ENCODE results near the gene GASK1A.
"Not testable (repeated sequence)": the region's sequence is repeated elsewhere in the genome, so short reads cannot be mapped to it uniquely, and the experiment has no call there.

The GASK1A gene

DNA sequence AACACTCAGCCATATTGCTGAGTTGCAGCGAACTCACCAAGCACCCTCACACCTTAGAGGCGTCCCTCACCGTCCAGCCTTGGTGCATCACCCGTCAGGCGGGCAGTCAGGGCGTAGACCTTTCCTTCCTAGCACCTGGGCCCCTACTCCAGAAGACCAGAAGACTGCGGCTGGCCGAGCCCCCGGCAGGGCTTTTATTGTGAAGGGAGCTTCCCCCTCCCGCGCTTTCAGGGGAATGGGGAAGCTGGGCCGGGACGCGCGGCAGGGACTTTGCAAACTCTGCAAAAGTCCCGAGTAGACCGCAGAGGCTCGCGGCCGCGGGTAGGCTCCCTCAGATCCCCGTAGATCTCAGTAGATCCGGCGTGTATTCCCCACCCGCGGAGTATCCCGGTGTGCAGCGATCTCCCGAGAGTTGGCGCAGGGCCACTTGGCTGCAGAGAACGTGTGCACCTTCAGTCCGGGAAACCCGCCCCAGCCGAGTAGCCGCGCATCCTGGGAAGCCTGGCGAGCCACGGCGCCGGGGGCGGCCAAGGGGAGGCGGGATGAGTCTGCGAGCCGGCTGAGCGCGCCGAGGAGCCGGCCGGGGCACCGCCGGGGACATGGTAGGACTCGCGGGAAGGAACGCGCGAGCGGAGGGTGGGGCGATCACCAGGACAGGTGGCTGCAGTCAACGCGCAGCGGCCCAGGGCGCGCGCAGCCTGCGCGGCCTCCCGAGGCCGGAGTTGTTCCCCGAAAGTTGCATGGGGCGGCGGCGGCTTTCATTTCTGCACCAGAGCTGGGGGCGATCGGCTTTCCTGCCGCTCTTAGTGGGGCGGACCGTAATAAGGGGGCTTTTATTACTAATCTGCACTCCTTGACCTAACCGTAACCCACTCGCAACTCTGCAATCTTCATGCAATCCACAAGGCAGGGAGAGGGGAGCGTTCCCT is at the start of gene GASK1A:
TSS of gene GASK1A (plus strand) at position 268 of the 929 bp plus-strand sequence. CDS start at position 600, 332 bp downstream.
- DNase-seq: peak; percentile 7

DNA sequence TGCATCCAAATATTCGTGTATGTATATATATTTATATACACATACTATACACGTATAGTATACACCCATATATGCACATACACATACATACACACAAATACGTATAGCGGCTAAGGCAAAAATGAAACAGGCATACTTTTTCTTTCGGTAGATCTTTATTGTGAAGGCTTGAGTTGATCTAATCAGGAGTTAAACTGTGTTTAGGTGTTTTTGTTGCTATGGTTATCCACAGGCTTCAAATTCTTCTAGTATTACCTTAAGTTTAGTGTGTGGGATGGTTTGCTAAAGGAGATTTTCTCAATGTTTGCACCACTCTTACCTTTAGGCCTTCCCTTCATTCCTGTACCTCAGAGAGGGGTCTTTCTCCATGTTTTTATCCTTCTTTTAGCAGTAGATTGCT is 45.0 kb upstream of the GASK1A start:
- DNase-seq: no peak

DNA sequence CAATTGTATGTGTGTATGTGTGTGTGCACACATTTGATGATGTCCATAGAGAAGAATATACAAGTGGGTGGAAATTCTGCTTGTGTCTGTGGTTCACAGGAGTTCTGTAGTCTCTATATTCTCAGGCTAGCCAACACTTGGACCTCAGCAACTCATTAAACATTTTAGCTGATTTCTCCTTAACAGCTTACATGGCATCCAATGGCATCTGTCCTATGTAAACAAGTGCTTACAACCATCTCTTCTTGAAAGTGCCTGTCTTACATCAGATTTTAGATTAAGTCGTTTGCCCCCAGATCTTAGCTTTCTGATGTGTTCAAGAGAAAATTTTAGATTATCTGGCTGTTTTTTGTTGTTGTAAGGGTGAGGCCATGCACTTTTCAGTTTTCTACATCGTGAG is 44.2 kb upstream of the GASK1A start:
- DNase-seq: no peak

DNA sequence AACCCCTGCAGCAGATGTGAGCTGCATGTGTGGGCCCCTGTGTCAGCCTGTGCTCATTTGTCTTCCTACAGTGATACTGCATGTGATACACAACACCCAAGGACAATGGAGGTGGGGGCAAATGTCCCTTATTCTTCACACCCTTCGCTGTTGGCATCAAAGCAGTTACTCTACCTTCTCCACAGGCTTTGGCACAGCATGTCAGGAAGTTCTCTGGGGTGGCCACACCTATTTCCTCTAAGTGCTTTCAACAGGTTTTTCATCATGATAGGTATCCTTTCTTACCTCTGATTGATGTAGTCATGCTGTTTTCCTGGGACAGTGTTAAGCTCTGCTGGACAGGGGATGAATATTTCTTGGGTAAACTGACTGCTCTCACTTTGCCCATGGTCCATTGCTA is 43.6 kb upstream of the GASK1A start:
- DNase-seq: no peak

DNA sequence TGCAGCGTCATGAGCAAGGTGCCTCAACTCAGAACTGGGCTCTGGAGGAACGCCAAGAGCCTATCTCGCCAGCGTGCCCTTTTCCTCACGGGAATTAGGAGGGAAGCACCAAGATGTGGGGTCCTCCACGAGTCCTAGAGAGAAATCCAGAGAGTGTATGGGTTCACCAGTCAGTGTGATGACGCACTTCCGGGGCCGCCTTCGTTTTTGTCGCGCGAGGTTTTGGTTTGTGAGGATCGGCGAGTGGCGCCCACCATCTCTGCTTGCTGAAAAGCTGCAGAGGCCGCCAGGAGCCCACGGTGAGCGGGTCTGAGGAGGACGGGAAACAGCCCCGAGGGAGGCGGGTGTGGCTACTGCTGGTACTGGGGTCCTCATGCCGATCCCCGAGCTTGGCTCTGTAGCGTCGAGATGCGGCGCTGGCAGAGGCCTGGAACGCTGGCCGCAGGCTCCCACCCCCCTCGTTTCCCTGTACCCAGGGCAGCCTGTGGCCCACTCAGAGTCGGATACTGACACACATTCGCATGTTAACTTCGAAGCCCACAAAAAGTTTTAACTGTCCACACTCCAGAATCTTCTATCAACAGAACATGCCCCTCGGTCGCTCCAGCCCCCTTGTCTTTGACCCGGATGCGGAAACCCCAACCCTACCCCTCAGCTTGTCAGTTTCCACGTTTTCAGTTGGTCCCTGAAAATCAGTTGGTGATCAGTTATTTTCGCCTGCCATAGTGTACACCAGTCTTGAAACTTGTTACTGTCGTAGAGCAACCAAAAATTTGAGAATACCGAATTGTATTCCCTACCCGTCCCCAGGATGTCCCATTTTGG is 42.7 kb upstream of the GASK1A start:
- DNase-seq: no peak

DNA sequence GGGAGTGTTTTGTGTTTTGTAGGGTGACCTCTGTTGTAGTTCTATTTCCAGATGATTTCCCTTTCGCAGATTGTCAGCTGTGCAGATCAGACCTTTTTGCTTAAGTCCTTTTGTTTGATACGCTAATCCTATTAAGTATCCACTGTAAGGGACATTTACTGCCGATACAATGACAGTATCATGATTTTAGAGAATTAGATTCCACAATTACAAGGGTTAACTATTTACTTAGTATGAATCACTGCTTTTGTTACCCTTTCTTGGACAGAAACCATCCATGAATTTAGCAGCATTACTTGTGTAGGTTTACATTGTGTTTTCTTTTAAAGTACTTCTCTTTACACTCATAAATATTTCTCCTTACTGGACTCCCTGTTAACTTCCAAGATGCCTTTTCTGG is 41.8 kb upstream of the GASK1A start:
- DNase-seq: no peak

DNA sequence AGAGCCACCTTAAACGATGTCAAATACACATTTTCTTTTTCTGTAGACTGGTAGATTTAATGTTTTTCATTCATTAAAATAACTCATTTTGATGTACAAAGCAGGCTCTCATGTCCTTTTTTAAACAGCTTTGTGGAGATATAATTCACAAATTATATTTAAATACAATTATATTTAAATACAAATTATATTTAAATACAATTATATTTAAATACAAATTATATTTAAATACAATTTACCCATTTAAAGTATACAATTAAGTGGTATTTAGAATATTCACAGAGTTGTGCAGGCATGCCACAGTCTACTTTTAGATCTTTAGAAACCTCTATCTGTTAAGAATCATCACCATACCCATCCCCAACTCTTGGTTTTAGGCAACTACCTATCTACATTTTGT is 36.4 kb upstream of the GASK1A start:
- DNase-seq: no peak

DNA sequence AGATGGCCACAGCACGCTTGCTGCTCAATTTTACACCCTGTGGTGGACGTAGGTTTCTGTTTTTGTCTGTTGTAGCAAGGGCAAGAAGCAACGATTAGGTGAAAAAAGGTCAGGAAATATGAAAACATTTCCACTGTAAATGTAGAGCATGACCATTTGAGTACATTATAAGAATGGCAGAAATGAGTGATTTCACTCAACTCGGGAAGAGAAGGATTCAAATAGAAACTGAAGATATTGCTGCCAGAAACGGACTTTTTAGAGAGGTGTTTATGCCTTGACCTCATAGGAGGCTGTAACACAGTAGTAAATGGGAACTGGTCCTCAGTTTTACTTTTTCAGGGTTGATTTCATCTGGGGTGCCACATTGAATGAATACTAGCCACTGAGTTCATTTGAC is 33.1 kb upstream of the GASK1A start:
- peak; percentile 68 for DNase-seq

DNA sequence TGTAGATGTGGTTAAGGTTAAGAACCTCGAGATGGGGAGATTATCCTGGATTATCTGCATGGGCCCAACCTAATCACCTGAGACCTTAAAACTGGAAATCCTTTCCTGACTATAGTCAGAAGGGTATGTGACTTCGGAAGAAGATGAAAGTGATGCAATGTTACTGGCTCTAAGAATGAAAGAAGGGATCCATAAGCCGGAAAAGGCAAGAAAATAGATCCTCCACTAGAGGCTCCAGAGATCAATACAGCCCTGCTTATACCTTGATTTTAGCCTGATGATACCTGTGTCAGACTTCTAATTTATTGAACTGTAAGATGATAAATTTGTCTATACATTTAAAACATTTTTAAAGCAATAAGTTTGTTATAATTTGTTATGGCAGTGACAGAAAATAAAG is 21.5 kb upstream of the GASK1A start:
- no peak for DNase-seq

DNA sequence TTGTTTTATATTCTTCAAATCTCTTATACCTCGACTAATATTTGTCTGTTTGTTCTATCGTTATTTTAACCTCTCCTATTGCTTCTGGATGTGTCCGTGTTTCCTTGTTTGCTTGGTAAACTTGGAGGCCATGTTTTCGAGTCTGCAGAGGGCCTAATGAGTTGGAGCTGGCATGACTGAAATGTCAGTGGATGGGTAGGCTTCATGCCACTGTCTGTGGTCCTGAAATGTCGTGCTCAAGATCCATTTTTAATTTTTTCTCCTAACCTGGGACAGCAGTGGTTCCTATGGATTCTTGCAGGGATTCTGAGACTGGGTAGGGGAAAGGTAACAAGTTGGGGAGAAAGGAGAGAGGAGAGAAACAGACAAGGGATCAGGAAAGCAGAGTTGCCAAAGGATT is 18.8 kb upstream of the GASK1A start:
- DNase-seq: no peak

DNA sequence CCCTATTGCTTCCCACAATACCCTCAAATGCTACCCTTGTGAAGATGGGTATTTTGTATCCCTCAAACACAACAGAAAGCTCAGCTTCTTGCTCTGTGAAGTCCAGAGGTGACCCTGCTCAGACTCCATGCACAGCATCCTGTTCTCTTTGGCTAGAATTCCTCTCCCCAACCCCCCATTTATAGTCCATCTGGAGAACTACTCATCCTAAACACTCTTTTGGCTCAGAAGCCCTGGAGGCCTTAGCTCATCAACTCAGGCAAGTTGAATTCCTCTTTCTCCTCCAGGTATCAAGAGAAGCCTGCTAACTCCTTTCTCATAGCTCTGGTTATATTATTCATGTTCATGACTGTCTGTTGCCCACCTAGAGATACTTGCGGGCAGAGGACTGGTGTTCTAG is 18.3 kb upstream of the GASK1A start:
- DNase-seq: no peak

DNA sequence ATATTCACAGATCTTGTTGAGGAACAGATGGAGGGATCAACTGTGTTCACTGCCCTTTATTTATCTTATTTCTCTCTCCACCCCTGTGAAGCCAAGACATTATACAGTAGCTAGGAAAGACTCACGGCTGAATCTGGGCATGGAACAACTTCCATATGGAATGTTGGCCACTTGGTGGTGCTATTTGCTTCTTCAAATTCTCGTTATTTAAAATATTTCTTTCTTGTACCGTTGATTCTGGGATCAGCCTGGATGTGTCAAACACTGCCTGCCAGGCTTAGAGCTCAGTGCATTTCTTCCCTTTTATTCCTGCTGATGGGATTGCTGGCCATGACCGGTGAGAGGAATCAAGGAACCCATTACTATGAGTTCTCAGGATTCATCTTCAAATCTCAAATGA is 17.5 kb upstream of the GASK1A start:
- peak; percentile 14 for DNase-seq

DNA sequence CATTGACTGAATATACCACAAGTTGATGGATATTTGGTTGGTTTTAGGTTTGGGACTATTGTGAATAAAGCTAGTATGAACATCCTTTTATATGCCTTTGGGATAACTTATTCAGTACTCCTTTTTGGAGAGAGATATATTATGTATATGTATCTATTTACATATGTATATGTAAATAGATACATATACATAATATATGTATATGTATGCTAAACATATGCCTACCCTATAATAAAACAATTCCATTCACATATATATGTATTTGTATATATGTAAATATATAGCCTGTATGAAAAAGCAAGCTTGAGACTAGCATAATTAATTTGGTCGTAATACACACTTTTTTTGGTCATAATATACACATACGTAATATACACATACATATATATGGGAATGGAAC is 15.8 kb upstream of the GASK1A start:
- no peak for DNase-seq

DNA sequence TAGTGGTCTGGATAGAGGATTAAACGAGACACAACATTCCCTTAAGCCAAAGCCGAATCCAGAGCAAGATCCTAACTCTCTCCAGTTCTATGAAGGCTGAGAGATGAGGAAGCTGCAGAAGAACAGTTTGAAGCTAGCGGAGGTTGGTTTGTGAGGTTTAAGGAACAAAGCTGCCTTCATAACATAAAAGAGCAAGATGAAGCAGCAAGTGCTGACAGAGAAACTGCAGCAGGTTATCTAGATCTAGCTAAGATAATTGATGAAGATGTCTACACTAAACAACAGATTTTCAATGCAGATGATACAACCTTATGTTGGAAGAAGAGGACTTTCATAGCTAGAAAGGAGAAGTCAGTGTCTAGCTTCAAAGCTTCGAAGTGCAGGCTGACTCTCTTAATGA is 14.8 kb upstream of the GASK1A start:
- DNase-seq: no peak

DNA sequence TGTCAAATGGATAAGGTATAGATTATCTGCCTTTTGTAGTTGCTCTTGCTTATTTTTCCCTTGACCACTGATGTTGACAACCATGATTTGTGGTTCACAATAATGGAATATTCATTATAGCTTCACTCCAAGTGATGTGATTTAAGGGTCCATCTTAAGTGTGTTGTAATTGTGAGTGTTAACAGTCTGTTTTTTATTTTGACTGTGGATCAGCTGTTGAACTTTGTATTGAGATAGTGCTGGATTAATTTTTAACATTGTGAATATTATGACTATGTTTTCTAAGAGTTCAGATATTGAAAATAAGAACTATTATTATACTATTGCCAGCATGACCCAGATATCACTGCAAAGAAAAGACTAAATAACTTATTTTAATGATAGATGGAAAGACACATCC is 8.6 kb upstream of the GASK1A start:
- no peak for DNase-seq

DNA sequence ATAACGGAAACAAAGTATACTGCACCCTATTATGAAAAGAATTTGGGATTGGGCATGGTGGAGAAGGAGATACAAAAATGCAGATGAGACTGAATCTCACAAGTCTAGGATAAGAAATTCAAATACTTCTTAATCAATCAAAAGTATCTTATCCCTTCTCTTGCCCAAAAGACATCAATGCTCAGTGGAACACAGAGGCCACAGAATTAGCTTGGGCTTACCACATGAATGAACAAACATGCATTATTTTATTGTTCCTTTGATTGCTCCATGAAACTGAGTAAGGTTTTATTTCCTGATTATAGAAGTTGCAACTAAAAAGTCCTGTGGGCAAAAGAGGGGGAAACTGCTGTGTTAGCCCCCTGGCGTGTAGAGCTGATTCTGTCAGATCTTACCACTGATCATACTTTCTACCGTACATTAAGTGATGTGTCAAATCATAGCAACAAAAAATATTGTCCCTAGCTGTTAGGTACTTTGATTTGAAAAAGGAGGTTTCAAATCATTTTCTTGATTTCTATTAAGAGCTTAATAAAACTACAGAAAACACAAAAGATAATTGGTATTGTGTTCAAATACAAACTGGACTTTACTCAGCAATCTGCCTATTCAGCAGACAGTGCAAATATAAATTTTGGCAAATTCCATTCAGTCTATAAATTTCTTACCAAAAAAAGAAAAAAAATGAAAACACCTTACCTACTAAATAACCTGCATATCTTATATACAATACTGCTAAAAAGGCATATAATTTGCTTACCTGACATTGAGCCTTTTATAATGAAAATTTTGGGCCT is 7.9 kb upstream of the GASK1A start:
- no peak for DNase-seq

DNA sequence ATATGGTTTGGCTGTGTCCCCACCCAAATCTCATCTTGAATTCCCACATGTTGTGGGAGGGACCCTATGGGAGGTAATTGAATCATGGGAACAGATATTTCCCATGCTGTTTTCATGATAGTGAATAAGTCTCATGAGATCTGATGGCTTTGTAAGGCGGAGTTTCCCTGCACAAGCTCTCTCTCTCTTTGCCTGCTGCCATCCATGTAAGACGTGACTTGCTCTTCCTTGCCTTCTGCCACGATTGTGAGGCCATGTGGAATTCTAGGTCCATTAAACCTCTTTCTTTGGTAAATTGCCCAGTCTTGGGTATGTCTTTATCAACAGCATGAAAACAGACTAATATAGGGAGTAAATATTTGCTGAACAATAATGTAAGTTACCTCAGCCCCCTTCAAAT is 4.2 kb upstream of the GASK1A start:
- not testable (repeated sequence) for DNase-seq

DNA sequence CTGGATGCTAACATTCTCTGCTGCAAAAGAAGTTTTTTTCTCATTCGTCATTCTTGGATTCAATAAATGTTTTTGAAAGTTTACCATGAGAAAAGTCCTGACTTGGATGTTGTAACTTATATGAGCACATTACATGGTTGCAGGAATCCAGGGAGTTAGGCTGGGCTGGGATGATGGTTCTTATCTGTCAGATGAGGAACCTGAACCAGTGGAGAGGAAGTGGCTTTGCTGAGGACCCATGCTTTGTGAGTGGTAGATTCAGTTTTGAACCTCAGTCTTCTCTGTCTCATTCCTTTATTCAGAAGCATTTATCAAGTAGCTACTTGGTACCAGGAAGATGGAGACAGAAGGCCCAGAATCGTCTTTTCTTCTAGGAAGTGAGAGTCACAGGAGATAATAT is 3.7 kb upstream of the GASK1A start:
- no peak for DNase-seq

DNA sequence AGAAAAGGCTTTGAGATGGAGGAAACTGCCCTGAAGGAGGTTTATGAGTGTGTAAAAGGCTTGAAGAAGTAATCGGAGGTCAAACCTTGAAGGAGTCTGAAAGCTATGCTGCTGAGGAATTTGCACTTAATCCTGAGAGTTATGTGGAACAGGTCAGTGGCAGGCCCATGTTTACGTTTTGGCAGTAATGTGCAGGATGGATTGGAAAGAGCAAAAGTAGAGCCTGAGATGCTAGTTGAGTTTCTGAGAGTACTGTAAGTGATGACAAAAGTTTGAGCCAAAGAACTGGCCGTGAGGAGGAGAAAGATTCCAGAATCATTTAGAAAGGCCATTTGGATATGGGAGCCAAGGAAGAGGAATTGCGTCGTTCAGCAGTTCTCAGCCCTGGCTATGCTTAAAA is 3.2 kb upstream of the GASK1A start:
- no peak for DNase-seq

DNA sequence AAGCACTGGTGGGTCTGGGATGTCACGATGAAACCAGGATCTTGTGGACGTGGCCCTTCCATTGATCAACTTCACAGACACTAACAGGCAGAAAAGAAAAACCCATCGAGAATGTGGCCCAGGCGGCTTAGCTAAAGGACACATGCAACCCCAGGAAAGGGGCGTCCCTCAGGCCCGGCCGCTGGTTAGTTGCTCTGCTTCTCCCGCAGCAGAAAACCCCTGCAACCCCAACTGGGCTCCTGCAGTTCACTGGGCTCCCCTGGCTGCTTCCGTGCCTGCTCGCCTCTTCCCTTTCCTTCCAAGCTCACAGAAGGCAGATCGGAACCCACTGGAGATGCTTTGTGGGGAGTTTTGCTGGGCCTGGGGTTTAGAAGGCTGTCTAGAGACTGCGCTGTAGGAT is 1.1 kb downstream of the GASK1A start:
- no peak for DNase-seq

DNA sequence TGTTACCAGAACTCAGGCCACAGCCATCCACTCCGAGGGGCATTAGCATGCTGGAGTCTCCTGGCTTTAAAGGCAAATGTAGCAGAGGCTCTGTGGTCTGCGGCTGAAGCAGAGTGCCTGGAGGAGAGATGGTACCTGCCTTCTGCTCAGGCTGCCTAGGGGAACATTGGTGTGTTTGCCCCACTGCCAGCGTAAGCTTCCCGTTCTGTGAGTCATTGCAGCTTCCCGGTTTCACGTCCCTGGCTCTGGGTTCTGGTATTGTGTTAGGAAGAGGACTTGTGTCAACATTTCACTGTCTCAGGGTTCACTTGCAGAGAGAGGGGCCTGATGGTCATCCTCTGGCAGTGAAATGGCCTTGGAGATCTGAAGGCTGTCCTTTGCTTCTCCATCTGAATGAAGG is 1.8 kb downstream of the GASK1A start:
- no peak for DNase-seq

DNA sequence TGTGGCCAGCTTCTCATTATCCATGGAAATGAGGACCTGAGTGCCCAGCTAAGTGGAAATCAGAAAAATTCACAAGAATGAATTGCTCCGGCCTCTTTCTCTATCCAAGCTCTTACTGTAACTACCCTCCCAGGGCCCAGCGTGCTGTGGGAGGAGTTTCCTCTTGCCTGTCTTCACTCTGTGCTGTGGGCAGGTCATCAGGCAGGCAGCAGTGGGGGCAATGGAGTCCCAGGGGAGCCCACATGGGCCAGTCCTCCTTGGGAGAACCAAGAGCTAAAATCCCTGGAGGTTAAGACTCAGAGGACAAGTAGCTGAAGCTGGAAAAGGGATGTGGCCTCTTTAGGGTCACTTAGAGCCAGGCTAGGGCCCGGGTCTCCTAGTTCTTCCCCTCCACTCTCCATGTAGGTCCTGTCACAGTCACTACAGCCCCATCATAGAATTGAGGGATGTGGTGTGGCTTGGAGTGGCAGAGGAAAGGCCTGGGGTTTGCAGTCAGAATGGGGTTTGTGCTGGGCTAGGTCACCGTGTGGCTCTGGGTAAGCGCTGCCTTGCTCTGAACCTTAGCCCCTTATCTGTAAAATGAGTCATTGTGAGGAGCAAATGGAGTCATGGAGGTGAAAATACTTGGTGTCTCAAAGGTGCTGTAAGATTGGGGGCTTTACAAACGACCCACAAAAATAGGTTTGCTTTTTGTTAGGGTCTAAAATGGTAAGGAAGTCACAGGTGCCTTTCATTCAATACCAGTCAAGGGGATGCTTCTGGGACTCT is 3.7 kb downstream of the GASK1A start:
- DNase-seq: no peak

DNA sequence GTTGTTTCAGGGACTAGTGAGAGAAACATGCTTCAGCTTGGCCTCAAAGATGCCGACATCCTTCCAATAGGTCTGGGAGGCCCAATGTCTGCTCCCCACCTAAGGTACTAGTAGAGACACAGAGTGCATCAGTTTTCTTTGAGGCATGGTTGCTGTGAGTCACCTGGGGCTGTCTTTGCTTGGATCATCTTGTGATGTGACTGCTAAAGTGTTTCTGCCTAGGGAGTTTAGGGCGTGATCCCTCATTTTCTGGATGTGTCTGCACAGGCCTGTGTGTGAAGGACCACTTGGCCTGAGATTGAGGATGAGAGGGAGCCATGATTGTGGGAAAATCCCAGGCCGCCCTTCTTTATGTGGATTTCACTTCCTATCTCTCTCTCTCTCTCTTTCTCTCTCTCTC is 4.8 kb downstream of the GASK1A start:
- no peak for DNase-seq

Data from activated CD4-positive, alpha-beta T cell treated with anti-CD3 and anti-CD28 coated beads, Interleukin-10, Interleukin-2, amounts not matched to agents 100 ng/mL and 50 ng/mL, durations not matched to agents 16 hours and 8 hours (primary cell).